Measurements from ENCODE around the gene C4BPB.

C4BPB gene

DNA sequence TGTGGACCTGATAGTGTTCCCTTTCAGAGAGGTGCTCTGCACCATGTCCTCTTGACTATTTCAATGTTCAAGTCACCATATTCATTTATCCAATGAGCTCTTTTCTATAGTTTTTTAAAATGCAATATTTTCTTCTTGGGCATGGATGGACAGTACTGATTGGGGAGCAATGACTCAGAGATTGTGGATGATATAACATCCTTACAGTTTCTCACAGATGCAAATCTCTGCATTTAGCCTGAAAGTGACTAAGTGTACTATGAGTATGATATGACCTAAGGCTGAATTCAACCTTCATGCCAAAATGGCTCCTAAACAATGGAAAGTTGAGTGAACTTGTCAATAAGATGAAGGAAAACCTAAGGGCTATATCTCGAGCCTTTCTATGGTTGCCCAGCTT lies 51.9 kb downstream of the C4BPB start:
- DNase-seq (ENCODE audit: low spot score): no peak

DNA sequence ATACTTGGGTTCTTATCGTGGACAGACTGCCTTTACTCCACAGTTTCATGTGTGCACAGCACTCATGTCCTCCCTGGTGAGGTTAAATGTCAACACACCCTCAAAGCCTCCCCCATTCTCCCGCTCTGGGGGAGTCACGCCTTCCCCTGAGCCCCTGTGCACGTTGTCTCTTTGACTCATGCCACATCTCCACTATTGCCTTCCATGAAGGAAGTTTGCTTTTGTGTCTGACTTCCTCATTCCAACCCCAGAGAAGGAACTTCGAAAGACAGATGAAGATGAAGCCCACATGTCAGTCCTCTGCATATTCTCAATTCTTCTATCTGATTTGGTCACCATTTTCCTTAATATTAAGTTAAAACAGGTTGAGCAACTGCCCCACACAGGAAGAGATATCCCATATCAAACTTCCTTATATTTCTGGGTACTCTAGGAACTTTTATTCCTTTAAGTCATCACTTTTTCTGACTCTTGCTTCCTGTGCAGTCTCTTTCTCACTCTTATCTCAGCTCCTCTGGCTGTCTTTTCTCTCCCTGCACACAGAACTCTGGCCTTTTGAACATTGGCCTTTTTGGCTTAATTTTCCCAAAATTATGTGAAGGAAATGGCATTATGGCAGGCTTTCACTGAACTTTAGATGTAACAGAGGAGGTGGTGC lies 56.9 kb downstream of the C4BPB start:
- DNase-seq (ENCODE audit: low spot score): no peak

Measured in ecto neural progenitor cell (in vitro differentiated cells).